Nephron (organoid): ENCODE data around the gene ITM2C.

Source experiments
- H3K27ac Mint-ChIP-seq, 3 experiments: 2 replicates each; pipeline ENCODE4 v1.8.0; 2020; ENCODE audit warnings: mixed read lengths in 3 of 3, mild to moderate bottlenecking in 2 of 3, moderate library complexity in 1 of 3
- H3K27me3 Mint-ChIP-seq: 2 replicates; pipeline ENCODE4 v1.8.0; 2021; ENCODE audit warnings: low read depth, mild to moderate bottlenecking, moderate library complexity, mixed read lengths
- H3K36me3 Mint-ChIP-seq: 2 replicates; pipeline ENCODE4 v1.8.0; 2020; ENCODE audit warnings: low read depth, mixed read lengths
- H3K4me1 Mint-ChIP-seq: 2 replicates; pipeline ENCODE4 v1.8.0; 2020; ENCODE audit warnings: mixed read lengths
- H3K4me3 Mint-ChIP-seq, 3 experiments: 2 replicates each; pipeline ENCODE4 v1.8.0; 2020; ENCODE audit warnings: mild to moderate bottlenecking in 3 of 3, mixed read lengths in 3 of 3, moderate library complexity in 2 of 3
- H3K9me3 Mint-ChIP-seq: 2 replicates; pipeline ENCODE4 v1.8.0; 2020; ENCODE audit warnings: mixed read lengths
- TF ChIP-seq, protein P1 (sequence below), 3 experiments: fragments of 200-600 bp; sonication (generic); IDR thresholded peaks; one replicate each; pipeline ENCODE4 v1.5.0; 2021; ENCODE audit warnings: antibody characterized with exemption in 3 of 3; ENCODE audit not compliant: unreplicated experiment in 3 of 3

The ITM2C gene

DNA sequence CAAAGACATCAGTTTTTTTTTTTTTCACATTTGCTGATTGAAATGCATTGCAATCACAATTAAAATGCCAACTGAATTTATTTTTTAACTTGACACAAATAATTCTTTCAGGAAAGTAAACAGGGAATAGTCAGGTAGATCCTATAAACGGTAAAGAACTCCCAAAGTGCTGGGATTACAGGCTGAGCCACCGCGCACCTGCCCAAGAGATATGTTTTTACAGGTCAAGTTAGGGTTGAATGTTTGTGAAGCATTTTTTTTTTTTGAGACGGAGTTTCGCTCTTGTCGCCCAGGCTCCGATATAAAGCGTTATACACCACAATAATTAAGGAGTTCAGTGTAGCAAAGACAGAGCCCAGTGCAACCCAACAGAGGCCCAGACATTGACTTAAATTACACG lies 15.1 kb downstream of the ITM2C start:
- Mint-ChIP-seq H3K9me3 (no peaks in the 10 kb centered on the region), H3K4me3 (no peak overlapping the region), H3K27ac (peak overlapping the region in 2 of 3 experiments; percentile 88 to 93), H3K36me3 (peaks cover 70% of the 10 kb centered on the region), H3K4me1 (peaks cover 20% of the 10 kb centered on the region), H3K27me3 (no peaks in the 10 kb centered on the region)
- TF ChIP-seq, protein P1, sequence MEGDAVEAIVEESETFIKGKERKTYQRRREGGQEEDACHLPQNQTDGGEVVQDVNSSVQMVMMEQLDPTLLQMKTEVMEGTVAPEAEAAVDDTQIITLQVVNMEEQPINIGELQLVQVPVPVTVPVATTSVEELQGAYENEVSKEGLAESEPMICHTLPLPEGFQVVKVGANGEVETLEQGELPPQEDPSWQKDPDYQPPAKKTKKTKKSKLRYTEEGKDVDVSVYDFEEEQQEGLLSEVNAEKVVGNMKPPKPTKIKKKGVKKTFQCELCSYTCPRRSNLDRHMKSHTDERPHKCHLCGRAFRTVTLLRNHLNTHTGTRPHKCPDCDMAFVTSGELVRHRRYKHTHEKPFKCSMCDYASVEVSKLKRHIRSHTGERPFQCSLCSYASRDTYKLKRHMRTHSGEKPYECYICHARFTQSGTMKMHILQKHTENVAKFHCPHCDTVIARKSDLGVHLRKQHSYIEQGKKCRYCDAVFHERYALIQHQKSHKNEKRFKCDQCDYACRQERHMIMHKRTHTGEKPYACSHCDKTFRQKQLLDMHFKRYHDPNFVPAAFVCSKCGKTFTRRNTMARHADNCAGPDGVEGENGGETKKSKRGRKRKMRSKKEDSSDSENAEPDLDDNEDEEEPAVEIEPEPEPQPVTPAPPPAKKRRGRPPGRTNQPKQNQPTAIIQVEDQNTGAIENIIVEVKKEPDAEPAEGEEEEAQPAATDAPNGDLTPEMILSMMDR (IDR thresholded peaks at IDR 0.05; ENCODE audit: unreplicated experiment in 3 of 3) = no peak

DNA sequence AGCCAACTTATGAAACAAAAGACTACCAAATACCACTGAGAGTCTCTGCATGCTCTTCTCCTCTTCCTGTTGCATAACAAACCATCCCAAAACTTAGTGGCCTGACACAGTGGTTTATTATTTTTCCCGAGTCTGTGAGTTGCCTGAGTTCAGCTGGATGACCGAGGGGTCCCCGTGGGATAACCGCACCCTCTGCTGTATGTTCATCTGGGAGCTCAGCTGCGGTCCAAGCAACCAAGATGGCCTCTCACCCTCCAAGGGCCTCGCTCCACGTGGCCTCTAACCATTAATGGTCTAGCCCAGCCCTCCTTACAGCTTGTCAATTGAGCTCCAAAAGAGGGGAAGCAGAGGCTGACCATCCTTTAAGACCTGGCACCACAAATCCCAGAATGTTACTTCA lies 17.1 kb downstream of the ITM2C start:
- TF ChIP-seq, protein P1 (IDR thresholded peaks at IDR 0.05; ENCODE audit: unreplicated experiment in 3 of 3) = no peak
- Mint-ChIP-seq H3K36me3 (peaks cover 51% of the 10 kb centered on the region), H3K9me3 (no peaks in the 10 kb centered on the region), H3K27me3 (no peaks in the 10 kb centered on the region), H3K4me3 (no peak overlapping the region), H3K27ac (peak overlapping the region in 1 of 3 experiments; percentile 78), H3K4me1 (peaks cover 33% of the 10 kb centered on the region)

DNA sequence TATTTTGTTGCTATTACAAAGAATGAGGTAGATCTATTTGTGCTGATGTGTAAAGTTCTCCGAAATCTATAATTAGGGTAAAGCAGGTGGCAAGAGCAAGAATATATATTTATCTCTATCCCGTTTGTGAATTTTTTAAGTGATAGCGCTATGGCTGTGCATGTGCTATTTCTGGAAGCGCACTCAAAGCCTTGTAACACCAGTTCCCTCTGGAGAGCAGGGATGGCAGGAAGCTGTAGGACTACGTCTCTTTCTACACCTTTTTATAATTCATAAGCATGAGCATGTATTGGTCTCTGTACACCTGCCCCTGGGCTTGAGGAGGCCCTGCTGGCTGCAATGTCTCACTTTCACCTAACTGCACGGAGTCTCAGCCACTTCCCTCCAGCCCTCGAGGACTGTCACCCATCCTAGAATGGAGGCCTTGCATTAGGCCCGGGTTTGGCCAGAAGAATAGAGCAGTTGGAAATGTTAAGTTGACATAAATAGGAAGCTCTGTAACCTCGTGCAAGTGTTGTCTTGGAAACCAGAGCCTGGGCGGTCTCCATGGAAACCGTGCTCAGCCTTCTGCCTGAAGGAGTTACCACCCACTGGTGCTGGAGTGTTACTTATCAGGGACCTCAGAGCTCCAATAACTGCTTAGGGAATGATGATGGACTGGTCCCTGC lies 20.9 kb downstream of the ITM2C start:
- H3K4me1 Mint-ChIP-seq = peaks cover 14% of the 10 kb centered on the region
- no peaks in the 10 kb centered on the region for H3K9me3 Mint-ChIP-seq
- TF ChIP-seq, protein P1 (IDR thresholded peaks at IDR 0.05; ENCODE audit: unreplicated experiment in 3 of 3) = no peak
- H3K36me3 Mint-ChIP-seq = peaks cover 19% of the 10 kb centered on the region
- no peaks in the 10 kb centered on the region for H3K27me3 Mint-ChIP-seq
- H3K4me3 Mint-ChIP-seq = no peak overlapping the region
- peak overlapping the region in 2 of 3 experiments; percentile 49 to 72 for H3K27ac Mint-ChIP-seq

DNA sequence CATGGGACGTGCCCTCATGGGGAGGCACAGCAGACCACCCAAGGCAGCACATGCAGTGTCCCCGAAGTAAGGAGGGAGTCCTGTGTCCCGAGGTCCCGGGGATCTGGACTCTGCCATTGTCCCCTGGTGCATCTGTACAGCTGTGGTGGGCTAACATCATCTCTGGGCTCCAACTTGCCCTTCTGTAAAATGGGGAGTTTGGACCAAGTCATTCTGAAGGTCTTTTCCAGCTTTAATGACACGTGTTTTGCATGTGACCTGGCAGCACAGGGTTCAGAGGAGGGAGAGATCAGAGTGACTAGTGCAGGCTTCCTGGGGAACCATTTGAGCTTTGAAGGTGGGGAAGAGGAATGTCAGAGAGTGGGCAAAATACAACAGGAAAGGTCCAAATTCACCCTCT lies 21.5 kb downstream of the ITM2C start:
- Mint-ChIP-seq H3K4me1 (peaks cover 14% of the 10 kb centered on the region), H3K36me3 (peaks cover 15% of the 10 kb centered on the region), H3K4me3 (no peak overlapping the region), H3K27ac (peak overlapping the region in 2 of 3 experiments; percentile 49 to 72), H3K9me3 (no peaks in the 10 kb centered on the region), H3K27me3 (peaks cover 1% of the 10 kb centered on the region)
- TF ChIP-seq, protein P1 (IDR thresholded peaks at IDR 0.05; ENCODE audit: unreplicated experiment in 3 of 3) = no peak

DNA sequence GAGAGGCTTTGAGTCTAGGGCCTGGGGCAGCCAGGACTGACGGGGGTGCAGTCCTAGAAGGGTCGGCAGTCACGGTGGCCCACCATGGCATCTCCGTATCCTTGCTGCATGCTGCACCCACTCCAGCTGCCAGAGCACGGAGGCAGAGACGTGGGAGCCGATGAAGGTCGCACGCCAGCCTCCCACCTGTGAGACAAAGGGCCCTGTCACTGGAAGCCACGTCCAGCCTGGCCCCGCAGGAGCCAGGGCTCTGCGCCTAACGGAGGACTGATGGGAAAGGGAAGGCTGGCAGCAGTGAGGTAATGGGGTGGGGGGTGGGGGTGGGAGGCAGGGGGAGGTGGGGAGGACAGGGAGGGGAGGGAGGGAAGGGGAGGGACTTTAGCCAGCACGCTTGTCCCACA lies 21.9 kb downstream of the ITM2C start:
- TF ChIP-seq, protein P1 (IDR thresholded peaks at IDR 0.05; ENCODE audit: unreplicated experiment in 3 of 3) = no peak

DNA sequence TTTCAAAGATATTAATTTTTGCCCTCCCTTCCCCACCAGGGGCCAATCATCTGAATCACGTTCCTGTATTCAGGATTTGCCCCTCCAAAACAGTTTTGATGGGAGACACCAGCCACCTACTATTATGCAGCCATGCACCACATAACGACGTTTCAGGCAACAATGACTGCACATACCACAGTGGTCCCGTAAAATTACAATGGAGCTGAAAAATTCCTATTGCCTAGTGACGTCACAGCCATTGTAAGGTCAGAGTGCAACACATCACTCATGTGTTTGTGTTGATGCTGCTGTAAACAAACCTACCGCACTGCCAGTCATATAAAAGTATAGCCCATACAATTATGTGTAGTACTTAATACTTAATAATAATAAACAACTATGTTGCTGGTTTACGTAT lies 22.6 kb downstream of the ITM2C start:
- Mint-ChIP-seq H3K27me3 (peaks cover 3% of the 10 kb centered on the region), H3K36me3 (peaks cover 8% of the 10 kb centered on the region), H3K4me3 (no peak overlapping the region), H3K9me3 (no peaks in the 10 kb centered on the region), H3K4me1 (peaks cover 14% of the 10 kb centered on the region), H3K27ac (peak overlapping the region in 1 of 3 experiments; percentile 48)
- TF ChIP-seq, protein P1 (IDR thresholded peaks at IDR 0.05; ENCODE audit: unreplicated experiment in 3 of 3) = no peak

More for the DNA sequence above, 21.9 kb downstream of the ITM2C start:
- H3K4me3 Mint-ChIP-seq = no peak overlapping the region
- peaks cover 3% of the 10 kb centered on the region for H3K27me3 Mint-ChIP-seq
- H3K9me3 Mint-ChIP-seq = no peaks in the 10 kb centered on the region
- H3K4me1 Mint-ChIP-seq = peaks cover 14% of the 10 kb centered on the region
- H3K36me3 Mint-ChIP-seq = peaks cover 12% of the 10 kb centered on the region
- H3K27ac Mint-ChIP-seq = peak overlapping the region in 1 of 3 experiments; percentile 72
